NT2/D1 (cell line): Measurements from ENCODE around the gene CNTN5.

ENCODE experiments used
- DNase-seq: peaks from one replicate; pipeline ENCODE4 v3.0.0-alpha.2; 2011; ENCODE audit warnings: low read depth, low spot score
- H3K27me3 ChIP-seq: 2 replicates; pipeline ENCODE4 v1.6.0; 2011; ENCODE audit warnings: mild to moderate bottlenecking; ENCODE audit not compliant: insufficient read length, insufficient read depth
- H3K36me3 ChIP-seq: 2 replicates; pipeline ENCODE4 v1.6.1; 2011; ENCODE audit warnings: mild to moderate bottlenecking, low read length, mixed read lengths; ENCODE audit not compliant: insufficient read depth, insufficient read length
- H3K4me1 ChIP-seq: 2 replicates; pipeline ENCODE4 v1.5.1; 2011; ENCODE audit not compliant: insufficient read depth, insufficient read length
- H3K4me3 ChIP-seq: 2 replicates; pipeline ENCODE4 v1.5.1; 2011; ENCODE audit warnings: low read depth; ENCODE audit not compliant: insufficient read length
- H3K9ac ChIP-seq: 2 replicates; pipeline ENCODE4 v1.6.0; 2011; ENCODE audit warnings: low read depth; ENCODE audit not compliant: insufficient read length
- H3K9me3 ChIP-seq: 2 replicates; pipeline ENCODE4 v1.5.1; 2011; ENCODE audit warnings: mild to moderate bottlenecking, low read length; ENCODE audit not compliant: insufficient read depth
- SUZ12 ChIP-seq: IDR thresholded peaks from 2 replicates; pipeline ENCODE4 v1.6.1; 2011; ENCODE audit not compliant: insufficient read length, insufficient read depth; ENCODE audit errors: extremely low read depth
- YY1 ChIP-seq: IDR thresholded peaks from 2 replicates; pipeline ENCODE4 v1.6.1; 2011; ENCODE audit not compliant: insufficient read length, insufficient read depth
- ZNF274 ChIP-seq: IDR thresholded peaks from 2 replicates; pipeline ENCODE4 v1.6.1; 2011; ENCODE audit warnings: mild to moderate bottlenecking, low read depth, low read length

The CNTN5 gene

GRCh38 chr11:99739464-99740089 is 718.8 kb downstream of the CNTN5 start:
- no peaks in the 10 kb centered on the region for H3K9me3 ChIP-seq
- TF ChIP-seq SUZ12 (no peak), YY1 (no peak), ZNF274 (no peak)
- H3K36me3 ChIP-seq, result no peaks in the 10 kb centered on the region
- peak; percentile 46 for DNase-seq
- no peaks in the 10 kb centered on the region for H3K27me3 ChIP-seq
- H3K9ac ChIP-seq, result no peak overlapping the region
- no peak overlapping the region for H3K4me3 ChIP-seq
- no peaks in the 10 kb centered on the region for H3K4me1 ChIP-seq

- H3K9ac ChIP-seq, result no peak overlapping the region
- no peaks in the 10 kb centered on the region for H3K4me1 ChIP-seq
- H3K27me3 ChIP-seq, result no peaks in the 10 kb centered on the region
- no peaks in the 10 kb centered on the region for H3K9me3 ChIP-seq
- no peaks in the 10 kb centered on the region for H3K36me3 ChIP-seq
- DNase-seq, result no peak
- H3K4me3 ChIP-seq, result no peak overlapping the region
- TF ChIP-seq SUZ12, result no peak
- TF ChIP-seq ZNF274, result no peak
- no peak for TF ChIP-seq YY1
These were observed 721.8 kb downstream of the CNTN5 start for GRCh38 chr11:99742501-99742900.

- H3K9ac ChIP-seq, result no peak overlapping the region
These were observed 739.0 kb downstream of the CNTN5 start for GRCh38 chr11:99759787-99760186.

DNA sequence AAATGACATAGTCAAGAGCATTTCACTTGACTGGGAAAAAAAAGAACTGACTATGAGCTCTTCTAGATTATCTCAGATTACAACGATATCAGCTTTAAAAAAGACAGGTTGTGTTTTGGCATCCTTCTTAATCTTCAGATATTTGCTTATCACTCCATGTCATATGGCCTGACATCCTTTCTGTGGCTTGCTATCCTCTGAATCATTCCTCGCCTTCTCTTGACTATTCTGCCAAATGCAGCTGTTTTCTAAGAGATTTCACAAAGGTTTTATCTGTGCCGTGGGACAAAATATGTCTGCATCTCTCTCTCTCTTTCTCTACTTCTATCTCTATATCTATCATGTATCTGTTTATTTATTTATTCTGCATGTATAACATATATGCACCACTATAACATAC is 746.1 kb downstream of the CNTN5 start:
- Histone ChIP-seq H3K9ac (no peak overlapping the region), H3K4me3 (no peak overlapping the region), H3K36me3 (no peaks in the 10 kb centered on the region), H3K9me3 (no peaks in the 10 kb centered on the region), H3K27me3 (no peaks in the 10 kb centered on the region), H3K4me1 (no peaks in the 10 kb centered on the region)
- DNase-seq, result no peak
- TF ChIP-seq SUZ12, result no peak
- no peak for TF ChIP-seq YY1
- TF ChIP-seq ZNF274, result no peak

More at GRCh38 chr11:99759787-99760186, 739.0 kb downstream of the CNTN5 start:
- Histone ChIP-seq H3K9me3 (no peaks in the 10 kb centered on the region), H3K4me3 (no peak overlapping the region), H3K36me3 (no peaks in the 10 kb centered on the region), H3K4me1 (no peaks in the 10 kb centered on the region), H3K27me3 (no peaks in the 10 kb centered on the region)
- TF ChIP-seq ZNF274, result no peak
- TF ChIP-seq SUZ12, result no peak
- TF ChIP-seq YY1, result no peak
- DNase-seq, result no peak

DNA sequence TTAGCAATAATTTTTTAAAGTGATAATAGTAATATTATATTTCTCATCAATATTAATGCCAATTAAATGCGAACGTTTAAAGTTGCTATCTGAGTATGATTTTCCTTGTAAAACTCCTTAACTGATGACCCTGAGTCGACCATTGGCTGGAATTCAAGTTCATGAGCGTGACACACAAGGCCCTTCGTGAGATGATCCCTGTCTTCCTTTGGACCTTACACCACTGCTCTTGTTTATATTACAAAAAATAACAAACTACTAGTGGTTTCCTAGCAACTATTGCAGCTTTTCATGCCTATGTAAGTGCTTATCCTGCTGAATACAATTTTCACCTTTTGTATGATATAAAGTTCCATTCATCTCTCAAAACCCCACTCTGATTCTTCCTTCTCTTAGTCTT is 752.9 kb downstream of the CNTN5 start:
- no peaks in the 10 kb centered on the region for H3K36me3 ChIP-seq
- no peaks in the 10 kb centered on the region for H3K4me1 ChIP-seq
- H3K27me3 ChIP-seq, result no peaks in the 10 kb centered on the region
- DNase-seq, result no peak
- TF ChIP-seq YY1 (no peak), SUZ12 (no peak), ZNF274 (no peak)
- no peaks in the 10 kb centered on the region for H3K9me3 ChIP-seq
- H3K4me3 ChIP-seq, result no peak overlapping the region
- no peak overlapping the region for H3K9ac ChIP-seq

GRCh38 chr11:99781074-99781473 is 760.3 kb downstream of the CNTN5 start:
- DNase-seq, result no peak
- Histone ChIP-seq H3K36me3 (no peaks in the 10 kb centered on the region), H3K9me3 (no peaks in the 10 kb centered on the region), H3K9ac (no peak overlapping the region), H3K4me1 (no peaks in the 10 kb centered on the region), H3K4me3 (no peak overlapping the region), H3K27me3 (no peaks in the 10 kb centered on the region)
- no peak for TF ChIP-seq SUZ12
- no peak for TF ChIP-seq ZNF274
- no peak for TF ChIP-seq YY1

DNA sequence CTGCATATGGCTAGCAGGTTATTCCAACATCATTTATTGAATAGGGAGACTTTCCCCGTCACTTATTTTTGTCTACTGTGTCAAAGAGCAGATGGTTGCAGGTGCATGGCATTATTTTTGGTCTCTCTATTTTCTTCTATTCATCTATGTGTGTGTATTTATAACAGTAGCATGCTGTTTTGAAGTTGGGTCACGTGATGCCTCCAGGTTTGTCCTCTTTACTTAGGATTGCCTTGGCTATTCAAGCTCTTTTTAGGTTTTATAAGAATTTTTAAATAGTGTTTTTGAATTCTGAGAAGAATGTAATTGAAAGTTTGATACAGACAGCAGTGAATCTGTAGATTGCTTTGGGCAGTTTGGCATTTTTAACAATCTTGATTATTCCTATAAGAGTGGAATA is 770.6 kb downstream of the CNTN5 start:
- no peak for DNase-seq
- H3K36me3 ChIP-seq, result no peaks in the 10 kb centered on the region
- H3K9me3 ChIP-seq, result no peaks in the 10 kb centered on the region
- no peaks in the 10 kb centered on the region for H3K4me1 ChIP-seq
- H3K27me3 ChIP-seq, result no peaks in the 10 kb centered on the region
- H3K4me3 ChIP-seq, result no peak overlapping the region
- H3K9ac ChIP-seq, result no peak overlapping the region
- TF ChIP-seq YY1, result no peak
- no peak for TF ChIP-seq ZNF274
- no peak for TF ChIP-seq SUZ12

GRCh38 chr11:99795999-99796398 is 775.2 kb downstream of the CNTN5 start:
- H3K36me3 ChIP-seq, result no peaks in the 10 kb centered on the region

More at GRCh38 chr11:99795999-99796398, 775.2 kb downstream of the CNTN5 start:
- TF ChIP-seq SUZ12, result no peak
- no peak for TF ChIP-seq YY1
- TF ChIP-seq ZNF274, result no peak
- DNase-seq, result no peak
- no peak overlapping the region for H3K9ac ChIP-seq
- H3K27me3 ChIP-seq, result no peaks in the 10 kb centered on the region
- H3K9me3 ChIP-seq, result no peaks in the 10 kb centered on the region
- H3K4me1 ChIP-seq, result no peaks in the 10 kb centered on the region
- H3K4me3 ChIP-seq, result no peak overlapping the region
